Measurements from ENCODE around the gene GTPBP6.
"Not testable (repeated sequence)": the region's sequence is repeated elsewhere in the genome, so short reads cannot be mapped to it uniquely, and the experiment has no call there.

GTPBP6 gene

GRCh38 chrX:261167-261918 lies 57.3 kb downstream of the GTPBP6 start:
- DNase-seq = no peak

GRCh38 chrX:259692-260355 lies 58.8 kb downstream of the GTPBP6 start:
- peak; percentile 25 for DNase-seq

- no peak for DNase-seq
Measured at GRCh38 chrX:258291-259040, 60.1 kb downstream of the GTPBP6 start.

GRCh38 chrX:257681-258289 lies 60.8 kb downstream of the GTPBP6 start:
- DNase-seq = no peak

GRCh38 chrX:257054-257453 lies 61.5 kb downstream of the GTPBP6 start:
- not testable (repeated sequence) for DNase-seq

GRCh38 chrX:255923-256331 lies 62.7 kb downstream of the GTPBP6 start:
- DNase-seq = no peak
